Vagina (tissue), 2 donors: ENCODE results near the gene AGPAT3.

ENCODE experiments used
- POLR2A ChIP-seq, 2 donors: fragments of 450-650 bp; IDR thresholded peaks; one replicate each; pipeline ENCODE4 v1.6.1; 2017; ENCODE audit warnings: antibody characterized with exemption in 2 of 2, mild to moderate bottlenecking in 2 of 2, moderate library complexity in 2 of 2
- POLR2AphosphoS5 ChIP-seq, 2 donors: sonication (generic); formaldehyde crosslinking; IDR thresholded peaks; one replicate each; pipeline ENCODE4 v1.9.0; 2017; ENCODE audit warnings: antibody characterized with exemption in 2 of 2, mild to moderate bottlenecking in 2 of 2, low read depth in 1 of 2; ENCODE audit not compliant: insufficient read depth in 1 of 2
- TF ChIP-seq, protein P1 (sequence below), 3 experiments: fragments of 450-650 bp in 2 of 3; fragments of 200-600 bp in 1 of 3; sonication (generic) in 1 of 3; IDR thresholded peaks; one replicate each; pipeline ENCODE4 v1.5.1; 2017 to 2019; ENCODE audit warnings: antibody characterized with exemption in 3 of 3, mild to moderate bottlenecking in 2 of 3, moderate library complexity in 2 of 3

DNA sequence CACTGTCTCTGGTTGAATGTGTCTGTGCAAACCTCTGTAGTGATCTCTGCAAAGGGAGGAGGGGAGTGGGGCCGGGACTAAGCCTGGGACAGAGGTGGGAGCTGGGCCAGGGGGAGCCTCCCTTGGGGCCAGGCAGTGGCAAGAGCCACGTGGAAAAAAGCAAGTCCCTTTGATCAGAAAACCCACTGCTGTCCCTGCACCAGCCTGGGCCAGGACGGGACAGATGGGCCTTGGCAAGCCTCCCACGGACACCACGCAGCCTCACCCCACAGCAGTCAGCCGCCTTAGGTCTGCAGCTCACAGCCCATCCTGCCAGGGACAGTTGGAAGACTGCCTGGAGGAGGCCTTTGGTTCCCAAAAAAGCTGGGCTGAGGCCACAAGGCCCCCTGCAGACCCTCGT is 135.3 kb downstream of the AGPAT3 start:
- TF ChIP-seq POLR2A (IDR thresholded peaks at IDR 0.05) (no peak), POLR2AphosphoS5 (IDR thresholded peaks at IDR 0.05; ENCODE audit: insufficient read depth in 1 of 2, low read depth in 1 of 2) (no peak)
- TF ChIP-seq, protein P1, sequence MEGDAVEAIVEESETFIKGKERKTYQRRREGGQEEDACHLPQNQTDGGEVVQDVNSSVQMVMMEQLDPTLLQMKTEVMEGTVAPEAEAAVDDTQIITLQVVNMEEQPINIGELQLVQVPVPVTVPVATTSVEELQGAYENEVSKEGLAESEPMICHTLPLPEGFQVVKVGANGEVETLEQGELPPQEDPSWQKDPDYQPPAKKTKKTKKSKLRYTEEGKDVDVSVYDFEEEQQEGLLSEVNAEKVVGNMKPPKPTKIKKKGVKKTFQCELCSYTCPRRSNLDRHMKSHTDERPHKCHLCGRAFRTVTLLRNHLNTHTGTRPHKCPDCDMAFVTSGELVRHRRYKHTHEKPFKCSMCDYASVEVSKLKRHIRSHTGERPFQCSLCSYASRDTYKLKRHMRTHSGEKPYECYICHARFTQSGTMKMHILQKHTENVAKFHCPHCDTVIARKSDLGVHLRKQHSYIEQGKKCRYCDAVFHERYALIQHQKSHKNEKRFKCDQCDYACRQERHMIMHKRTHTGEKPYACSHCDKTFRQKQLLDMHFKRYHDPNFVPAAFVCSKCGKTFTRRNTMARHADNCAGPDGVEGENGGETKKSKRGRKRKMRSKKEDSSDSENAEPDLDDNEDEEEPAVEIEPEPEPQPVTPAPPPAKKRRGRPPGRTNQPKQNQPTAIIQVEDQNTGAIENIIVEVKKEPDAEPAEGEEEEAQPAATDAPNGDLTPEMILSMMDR (IDR thresholded peaks at IDR 0.05), result no peak
